GM21528 (cell line): ENCODE results near the gene CFAP46.

Experiments used
- ATAC-seq: cut with Tn5 transposase; IDR thresholded peaks from one replicate; pipeline ENCODE4 v1.9.1; 2021; ENCODE audit warnings: mild to moderate bottlenecking, moderate library complexity; ENCODE audit not compliant: unreplicated experiment, low FRiP score

Gene CFAP46

DNA sequence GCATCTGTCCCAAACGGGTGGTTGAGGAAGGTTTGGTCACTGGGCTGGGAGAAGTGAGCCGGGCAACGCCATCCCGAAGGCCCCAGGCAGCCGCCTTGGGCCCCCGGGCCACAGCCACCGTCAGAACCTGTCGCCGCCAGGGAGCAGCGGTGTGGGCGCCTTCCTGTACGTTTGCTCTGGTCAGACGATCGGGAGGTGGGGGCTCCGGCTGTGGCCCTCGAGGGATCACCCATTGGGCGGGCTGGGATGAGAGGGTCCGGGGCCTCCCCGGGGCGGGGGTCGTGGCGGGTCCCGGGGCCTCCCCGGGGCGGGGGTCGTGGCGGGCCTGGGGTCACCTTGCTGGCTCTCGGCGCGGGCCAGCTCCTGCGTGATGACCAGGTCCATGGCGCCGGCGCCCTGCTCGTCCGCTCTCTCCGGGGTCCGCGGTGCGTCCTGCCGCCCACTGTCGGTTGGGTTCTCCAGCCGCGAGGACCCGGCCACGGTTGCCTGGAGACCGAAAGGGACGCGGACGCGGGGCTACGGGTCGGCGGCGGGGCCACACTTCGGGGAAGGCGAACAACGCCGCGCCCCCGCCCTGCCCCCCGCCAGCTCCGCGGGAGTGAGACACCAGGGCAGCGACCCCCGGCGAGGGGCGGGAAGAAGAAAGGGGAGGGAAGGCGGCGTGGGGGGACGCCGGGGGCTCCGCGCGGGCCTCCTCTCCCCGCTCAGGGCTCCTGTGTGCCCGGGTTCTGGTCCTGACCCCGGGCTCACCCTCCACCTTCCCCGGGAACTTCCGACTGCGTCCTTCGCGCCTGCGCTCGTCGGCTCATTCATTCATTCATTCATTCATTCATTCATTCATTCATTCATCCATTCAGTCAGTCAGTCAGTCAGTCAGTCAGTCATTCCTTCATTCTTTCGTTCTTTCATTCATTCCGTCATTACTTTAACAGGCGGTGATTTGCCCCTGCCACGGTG, at the start of gene CFAP46:
CFAP46 (minus strand) TSS at position 470 of the 957 bp plus-strand sequence; CDS start at position 384, 86 bp downstream.
- ATAC-seq: no peak

DNA sequence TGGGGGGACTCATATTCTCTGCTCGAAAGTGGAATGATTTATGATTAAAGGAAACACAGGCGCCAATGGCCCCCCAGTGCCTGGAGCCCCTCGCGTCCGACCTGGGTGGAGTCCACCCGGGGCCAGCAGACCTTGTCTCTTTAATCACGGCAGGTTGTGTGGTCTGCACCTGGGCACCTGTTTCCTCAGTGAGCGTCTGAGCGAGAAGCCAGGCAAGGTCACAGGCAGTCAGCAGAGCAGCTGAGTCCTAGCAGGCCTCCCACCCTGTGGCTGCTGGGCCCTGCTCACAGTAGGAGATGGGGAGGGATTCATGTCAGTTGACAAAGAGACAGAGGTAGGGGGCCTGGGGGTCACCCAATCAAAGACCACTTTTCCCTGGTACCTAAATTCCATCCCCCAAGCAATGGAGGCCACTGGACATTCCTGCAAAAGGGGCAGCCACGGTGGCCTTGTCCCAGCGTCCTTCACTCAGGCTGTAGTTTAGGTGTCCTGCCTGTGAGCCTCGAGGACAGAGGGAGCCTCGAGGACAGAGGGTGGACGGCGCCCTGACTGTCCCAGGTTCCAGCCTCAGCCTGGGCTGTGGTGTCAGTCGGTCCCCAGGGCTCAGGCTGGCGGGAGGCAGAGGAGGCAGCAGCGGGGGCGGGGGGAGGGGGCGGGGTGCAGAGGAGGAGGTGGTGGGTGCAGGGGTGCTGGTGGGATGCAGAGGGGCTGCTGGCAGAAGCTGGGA, 49.5 kb upstream of the CFAP46 start:
- ATAC-seq: no peak

DNA sequence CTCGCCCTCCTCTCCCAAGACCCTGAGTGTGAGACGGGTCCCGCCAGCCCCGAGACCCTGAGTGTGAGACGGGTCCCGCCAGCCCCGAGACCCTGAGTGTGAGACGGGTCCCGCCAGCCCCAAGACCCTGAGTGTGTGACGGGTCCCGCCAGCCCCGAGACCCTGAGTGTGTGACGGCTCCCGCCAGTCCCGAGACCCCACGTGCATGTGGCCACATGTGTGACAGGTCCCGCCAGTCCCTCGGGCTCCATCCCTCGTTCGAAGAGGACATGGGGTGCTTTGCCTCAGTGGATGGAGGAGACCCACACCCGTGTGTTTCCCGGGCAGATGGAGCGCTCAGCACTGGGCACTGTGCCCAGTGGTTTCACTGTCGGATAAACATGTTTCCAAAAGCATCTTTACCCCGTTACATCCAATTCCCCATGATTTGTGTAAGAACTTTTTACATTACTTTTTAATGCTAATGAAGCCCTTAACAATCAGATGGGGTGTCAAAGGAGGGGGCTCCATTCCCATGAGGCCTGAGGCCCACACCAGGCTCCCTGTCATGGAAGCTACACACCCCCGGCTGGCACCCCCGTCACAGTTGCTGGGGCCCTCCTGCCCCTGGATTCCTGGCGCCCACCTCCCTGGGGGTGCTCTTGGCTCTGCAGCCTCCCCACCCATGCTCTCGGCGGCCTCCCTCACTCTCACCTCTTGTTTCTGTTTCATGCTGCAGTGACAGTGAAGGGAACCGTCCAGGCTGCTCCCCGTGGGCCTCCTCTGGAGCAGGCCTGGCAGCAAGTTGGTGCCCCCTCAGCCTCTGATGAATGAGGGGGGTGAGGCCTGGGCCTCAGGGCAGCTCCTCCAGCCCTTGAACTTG, 48.5 kb upstream of the CFAP46 start:
- no peak for ATAC-seq

DNA sequence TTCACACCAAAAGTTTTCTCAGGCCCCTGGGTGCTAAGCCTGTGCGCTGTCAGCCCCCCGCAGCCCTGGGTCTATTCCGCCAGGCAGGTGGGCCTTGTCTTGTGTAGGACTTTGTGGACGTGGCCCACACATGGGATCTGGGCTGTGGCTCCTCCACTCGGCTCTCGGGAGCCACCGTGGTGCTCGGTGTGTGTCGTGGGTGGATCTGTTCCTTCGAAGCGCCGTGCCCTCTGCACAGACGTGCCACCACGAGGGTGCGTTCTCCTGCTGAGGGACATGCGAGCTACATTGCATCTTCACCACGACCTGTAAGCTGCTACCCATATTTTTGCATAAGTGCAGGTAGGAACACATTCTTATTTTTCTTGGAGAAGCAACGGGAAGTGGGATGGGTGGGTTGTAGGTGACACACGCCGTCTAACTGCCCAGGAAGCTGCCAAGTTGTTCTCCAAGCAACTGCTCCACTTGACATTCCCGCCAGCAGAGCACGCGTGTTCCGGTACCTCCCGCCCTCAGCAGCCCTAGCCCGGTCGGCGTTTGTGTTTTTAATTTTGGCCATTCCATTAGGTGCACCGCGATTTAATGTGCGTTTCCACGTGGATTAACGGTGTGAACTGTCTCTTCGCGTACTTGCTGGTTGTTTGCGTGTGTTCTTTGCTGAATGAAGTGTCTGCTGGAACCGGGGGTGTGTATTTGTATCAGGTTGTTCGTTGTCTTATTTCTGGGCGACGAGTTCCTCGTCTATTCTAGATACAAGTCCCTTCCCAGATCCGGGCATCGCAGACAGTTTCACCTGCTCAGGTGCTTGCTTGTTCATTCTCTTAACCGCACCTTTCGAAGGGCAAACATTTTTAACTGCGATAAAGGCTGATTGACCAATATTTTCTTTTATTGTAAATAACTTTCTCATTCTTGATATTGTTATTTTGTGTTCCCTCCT, 47.4 kb upstream of the CFAP46 start:
- no peak for ATAC-seq

DNA sequence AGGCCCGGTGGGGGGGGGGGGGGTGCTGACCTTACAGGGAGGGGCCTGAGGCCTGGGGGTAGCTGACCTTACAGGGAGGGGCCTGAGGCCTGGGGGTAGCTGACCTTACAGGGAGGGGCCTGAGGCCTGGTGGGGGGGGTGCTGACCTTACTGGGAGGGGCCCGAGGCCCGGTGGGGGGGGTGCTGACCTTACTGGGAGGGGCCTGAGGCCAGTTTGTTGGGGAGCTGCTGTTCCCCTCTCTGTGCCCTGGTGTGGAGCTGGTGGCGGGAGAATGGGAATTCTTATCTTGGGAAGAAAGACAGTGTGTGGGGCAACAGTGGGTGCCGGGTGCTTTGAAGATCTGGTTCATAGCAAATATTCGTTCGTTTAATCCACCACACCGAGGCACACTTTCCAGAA, 46.6 kb upstream of the CFAP46 start:
- no peak for ATAC-seq

GRCh38 chr10:132987671-132988571, 45.6 kb upstream of the CFAP46 start:
- no peak for ATAC-seq

- ATAC-seq: no peak
Measured at GRCh38 chr10:132986978-132987377, 44.6 kb upstream of the CFAP46 start.

- ATAC-seq: no peak
Measured at GRCh38 chr10:132986576-132986975, 44.2 kb upstream of the CFAP46 start.

DNA sequence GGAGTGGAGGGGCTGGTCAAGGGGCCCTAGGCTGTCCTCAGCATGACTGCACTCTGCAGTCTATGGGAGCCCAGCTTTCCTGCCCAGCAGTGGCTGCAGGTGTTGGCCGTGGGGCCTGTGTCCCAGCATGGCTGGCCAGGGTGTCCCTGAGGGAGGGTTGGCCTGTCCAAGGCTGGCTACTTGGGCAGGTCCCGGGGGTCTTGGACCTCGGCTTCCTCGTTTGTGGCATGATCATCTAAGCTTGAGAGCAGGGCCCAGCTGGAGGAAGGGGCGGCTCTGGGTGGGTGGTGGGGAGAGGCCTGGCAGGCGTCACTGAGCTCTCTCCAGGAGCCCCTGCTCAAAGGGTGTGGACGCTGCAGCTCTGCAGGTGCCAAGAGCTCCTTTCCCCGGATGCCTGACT, 43.7 kb upstream of the CFAP46 start:
- no peak for ATAC-seq

- no peak for ATAC-seq
Measured at GRCh38 chr10:132985546-132985900, 43.2 kb upstream of the CFAP46 start.

DNA sequence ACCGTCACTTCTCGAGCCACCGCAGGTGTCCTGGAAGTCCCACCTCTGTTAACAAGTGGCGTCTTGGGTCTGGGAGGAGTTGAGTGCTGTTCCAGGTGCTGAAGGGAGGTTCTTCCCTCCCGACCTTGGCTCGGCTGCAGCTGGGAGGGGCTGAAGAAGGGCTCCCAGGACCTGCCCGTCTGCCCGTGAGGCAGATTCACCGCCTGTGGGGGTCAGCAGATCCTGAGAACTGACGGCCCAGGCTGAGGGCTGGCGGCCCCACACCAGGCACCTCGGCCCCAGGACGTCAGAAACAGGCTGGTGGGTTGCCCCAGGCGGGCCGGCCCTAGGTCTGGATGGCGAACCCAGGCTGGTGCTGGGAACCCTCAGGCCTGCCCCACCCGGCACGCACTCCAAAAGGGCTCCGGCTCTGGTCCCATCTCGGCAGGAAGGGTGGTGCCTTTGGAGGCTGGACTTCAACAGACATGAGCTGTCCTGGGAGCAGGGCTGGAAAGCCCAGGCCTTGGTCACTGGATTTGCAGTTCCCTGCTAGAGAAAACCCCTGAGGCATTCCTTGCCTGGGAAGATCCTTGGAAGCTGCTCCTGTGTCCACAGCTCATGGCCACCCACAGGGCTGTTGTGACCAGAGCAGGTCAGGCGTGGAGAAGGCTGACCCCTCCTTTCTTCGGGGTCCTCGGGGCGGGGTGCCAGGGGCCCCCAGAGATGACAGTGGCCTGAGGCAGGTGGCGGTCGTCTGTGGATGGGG, 42.6 kb upstream of the CFAP46 start:
- no peak for ATAC-seq

- ATAC-seq: no peak
Measured at GRCh38 chr10:132984008-132984295, 41.6 kb upstream of the CFAP46 start.

GRCh38 chr10:132983252-132984007, 41.1 kb upstream of the CFAP46 start:
- ATAC-seq: no peak

DNA sequence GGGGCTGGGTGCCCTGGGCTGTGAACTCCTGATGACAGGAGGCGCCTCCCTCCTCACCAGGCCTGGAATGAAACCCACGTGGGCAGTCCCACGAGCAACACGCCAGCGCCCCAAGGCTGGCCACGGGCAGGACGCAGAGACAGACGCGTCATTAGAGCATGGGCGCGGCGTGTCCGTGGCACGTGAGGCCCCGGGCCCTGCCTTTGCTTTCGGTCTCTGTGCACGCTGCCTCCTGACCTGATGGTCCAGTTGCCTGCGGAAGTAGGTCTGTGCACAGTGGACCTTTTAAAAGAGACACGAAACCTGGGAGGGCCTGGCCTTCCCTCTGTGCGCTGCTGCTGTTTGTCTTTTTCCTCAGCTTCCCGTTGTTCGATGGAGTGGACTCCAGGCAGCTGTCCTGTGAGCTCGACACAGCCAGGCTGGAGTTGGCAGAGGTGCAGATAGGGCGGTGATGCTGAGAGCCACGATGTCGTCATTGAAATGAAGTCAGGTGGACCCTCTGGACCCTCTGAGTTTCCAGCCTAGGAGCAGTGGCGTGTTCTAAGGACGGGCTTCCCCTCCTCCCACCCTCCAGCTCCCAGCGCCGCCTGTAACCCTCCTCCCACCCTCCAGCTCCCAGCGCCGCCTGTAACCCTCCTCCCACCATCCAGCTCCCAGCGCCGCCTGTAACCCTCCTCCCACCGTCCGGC, 40.1 kb upstream of the CFAP46 start:
- no peak for ATAC-seq

DNA sequence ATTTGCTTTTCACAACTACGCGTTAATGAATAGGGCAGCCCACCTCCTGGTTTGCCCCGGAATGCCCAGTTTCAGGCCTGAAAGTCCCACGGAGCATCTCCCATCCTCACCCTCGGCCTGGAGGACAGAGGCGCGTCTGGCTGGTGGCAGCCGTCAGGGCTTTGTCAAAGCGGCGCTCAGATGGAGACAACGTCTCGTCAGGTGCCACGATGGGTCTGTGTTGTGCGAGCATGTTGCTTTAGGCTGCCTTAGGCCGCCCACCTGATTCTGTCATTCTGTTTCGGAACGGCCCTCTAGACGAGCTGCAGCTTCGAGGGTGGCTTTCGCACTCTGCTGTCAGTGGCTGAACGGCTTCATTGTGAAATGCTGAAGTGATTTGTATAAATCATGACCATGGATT, 39.4 kb upstream of the CFAP46 start:
- no peak for ATAC-seq

DNA sequence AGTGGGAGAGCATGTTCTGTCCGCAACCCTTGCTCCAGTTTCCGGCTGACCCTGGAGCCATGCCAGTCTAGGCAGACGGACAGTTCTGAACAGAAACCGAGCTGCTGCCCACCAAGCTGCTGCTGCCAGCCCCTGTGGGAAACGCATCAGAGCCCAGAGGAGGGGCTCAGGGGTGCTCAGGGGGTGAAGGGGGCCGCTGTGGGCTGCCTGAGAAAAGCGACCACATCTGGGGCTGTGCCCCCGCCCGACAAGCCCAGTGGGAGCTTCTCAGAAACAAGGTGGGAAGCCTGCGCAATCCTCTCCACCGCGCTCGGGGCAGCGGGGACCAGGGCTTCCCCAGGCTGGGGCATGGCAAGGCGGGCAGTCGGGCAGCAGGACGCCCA, 38.8 kb upstream of the CFAP46 start:
- no peak for ATAC-seq
